Measurements from ENCODE around the gene ANLN.

ANLN gene

DNA sequence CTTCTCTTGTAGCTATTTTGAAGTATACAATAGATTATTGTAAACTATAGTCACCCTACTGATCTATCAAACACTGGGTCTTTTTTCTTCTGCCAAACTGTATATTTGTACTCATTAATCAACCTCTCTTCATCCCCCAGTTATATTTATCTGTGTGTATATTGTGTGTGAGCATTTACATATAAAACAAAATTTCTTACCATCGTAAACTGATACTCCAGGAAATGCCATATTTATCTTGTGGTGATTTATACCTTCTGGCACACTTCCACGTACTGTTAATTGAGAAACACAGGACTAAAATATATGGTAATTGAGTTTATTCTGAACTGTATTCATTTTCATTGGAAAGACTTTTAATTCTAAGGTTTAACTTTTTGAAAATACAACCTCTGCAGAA, 18.9 kb downstream of the ANLN start:
- no peak for DNase-seq (ENCODE audit: low read depth)

DNA sequence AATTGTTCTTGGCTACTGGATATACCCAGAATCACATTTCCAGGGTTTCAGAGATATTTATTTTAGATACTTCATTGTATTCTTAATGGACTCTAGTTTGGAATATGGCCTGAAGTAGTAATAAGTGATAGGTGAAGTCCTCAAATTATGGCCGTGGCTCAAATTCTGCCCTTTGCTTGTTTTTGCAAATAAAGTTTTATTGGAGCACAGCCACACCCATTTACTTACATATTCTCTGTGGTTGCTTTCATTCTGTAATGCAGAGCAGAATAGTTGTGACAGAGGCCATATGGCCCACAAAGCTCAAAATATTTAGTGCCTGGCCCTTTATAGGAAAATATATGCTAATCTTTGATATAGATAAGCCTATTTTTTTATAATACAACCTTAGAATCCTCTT, 19.5 kb downstream of the ANLN start:
- no peak for DNase-seq (ENCODE audit: low read depth)

DNA sequence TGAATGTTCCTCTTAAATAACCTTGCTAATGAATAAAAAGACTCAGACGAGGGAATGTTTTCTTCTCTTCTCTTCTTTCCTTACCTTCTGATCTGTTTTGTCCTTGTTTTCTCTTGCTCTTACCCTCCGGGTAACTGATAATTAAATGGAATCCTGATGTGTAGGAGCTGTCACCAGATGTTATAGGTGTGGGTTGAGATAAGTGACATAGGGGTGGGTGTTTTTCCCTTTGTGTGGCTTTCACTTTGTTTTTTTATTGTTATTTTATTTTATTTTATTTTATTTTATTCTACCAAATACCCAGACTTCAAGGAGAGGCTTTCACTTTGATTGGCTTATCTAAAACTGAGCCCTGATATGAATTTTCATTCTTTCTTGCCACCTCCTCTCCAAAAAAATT, 25.5 kb downstream of the ANLN start:
- no peak for DNase-seq (ENCODE audit: low read depth)

DNA sequence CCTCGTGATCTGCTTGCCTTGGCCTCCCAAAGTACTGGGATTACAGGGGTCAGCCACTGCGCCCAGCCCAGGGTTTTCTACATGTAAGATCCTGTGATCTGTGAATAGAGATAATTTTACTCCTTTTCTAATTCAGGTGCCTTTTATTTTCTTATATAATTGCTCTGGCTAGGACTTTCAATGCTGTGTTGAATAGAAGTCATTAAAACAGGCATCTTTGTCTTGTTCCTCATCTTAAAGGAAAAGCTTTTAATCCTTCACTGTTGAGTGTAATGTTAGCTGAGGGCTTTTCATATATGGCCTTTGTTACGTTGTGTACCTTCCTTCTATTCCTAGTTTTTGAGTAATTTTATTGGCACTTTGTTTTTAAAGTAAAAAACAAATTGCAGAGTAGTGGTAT, 26.6 kb downstream of the ANLN start:
- DNase-seq (ENCODE audit: low read depth): no peak

DNA sequence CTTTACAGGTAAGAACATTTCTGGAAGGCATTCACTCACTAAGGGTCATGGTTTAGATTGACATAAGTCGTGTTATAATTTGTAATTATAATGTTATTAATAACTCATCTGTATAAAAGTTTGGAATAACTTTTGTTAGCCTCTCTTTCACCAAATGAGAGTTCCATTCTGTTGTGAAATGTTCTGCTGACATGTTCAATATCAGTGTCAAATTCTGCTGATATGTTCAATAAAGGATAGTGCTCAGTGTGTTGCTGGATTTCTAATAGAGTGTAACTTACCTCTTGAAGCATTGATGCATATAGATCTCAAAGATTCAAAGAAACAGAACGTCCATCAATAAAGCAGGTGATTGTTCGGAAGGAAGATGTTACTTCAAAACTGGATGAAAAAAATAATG, 30.6 kb downstream of the ANLN start:
- DNase-seq (ENCODE audit: low read depth): no peak

DNA sequence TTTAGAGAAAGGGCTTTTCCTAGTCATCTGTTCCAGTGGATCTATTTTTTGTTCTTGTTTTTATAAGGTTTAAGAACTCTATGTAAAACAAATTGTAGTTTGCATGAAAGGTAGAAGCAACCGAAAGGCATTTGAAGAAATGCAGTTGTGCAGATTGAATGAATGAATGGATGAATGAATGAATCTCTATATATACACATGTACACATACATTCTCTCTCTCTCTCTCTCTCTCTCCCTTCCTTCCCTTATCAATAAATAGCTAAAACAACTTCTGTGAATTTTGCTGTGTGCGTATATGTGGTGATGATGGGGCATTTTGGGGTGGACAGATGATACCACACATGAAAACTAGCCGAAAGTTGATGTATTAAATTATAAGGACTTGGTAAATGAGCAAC, 32.4 kb downstream of the ANLN start:
- no peak for DNase-seq (ENCODE audit: low read depth)

DNA sequence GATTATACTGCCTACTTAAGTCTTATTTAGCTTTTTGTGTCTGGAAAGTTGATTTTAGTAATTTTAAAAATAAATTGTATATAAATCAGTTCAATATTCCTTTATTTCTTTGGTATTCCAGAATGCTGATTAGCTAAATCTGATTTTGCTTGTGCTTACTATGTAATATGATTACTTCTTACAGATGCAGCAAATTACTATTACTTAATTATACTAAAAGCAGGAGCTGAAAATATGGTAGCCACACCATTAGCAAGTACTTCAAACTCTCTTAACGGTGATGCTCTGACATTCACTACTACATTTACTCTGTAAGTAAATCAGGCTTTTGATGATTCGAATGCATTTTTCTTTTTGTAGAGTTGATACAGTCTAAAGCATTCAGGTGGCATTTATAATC, 34.0 kb downstream of the ANLN start:
- DNase-seq (ENCODE audit: low read depth): no peak

DNA sequence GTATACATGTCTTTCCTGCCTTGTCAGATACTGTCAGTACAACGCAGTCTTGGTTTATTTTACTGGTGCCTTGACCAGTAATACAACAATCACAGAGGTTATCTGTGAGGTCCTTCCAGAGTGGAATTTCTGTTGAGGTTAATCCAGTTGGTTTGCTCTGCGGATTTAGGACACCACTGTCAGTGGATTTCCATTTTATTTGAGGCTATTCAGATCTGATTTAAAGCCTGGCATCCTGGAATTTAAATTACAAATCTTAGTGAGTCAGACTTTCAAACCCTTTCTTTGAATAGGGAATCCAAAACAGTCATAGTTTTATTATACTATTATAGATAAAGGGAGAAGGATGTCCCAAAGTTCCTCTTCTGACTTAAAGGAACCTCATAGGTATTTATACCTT, 40.5 kb downstream of the ANLN start:
- DNase-seq (ENCODE audit: low read depth): no peak

DNA sequence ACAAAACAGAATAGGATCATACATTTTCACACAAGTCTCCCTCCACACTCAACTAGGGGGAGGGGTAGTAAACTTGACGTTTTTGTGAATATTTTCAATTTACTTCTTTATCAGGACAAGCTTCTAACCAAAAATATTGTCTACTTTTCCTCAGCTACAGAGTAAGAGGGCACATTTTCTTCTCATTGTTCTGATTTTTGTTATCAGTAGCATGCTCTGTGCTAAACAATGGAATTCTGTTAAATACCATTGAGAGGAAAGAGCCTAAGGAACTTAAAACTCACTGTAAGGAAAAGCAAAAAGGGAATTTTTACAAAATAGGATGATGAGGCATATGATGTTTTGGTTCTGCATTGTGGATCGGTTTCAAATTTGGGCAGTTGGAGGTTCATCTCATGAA, 41.2 kb downstream of the ANLN start:
- no peak for DNase-seq (ENCODE audit: low read depth)

DNA sequence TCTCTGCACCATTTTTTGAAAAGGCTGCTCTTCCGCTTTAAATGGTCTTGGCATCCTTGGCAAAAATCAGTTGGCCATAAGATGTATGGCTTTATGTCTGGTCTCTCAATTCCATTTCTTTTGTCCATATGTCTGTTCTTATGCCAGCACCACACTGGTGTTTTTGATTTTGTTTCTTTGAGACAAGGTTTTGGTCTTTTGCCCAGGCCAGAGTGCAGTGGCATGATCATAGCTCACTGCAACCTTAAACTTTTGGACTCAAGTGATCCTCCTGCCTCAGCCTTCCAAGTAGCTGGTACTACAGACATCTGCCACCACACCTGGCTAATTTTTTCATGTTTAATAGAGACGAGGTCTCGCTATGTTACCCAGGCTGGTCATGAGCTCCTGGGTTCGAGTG, 48.5 kb downstream of the ANLN start:
- DNase-seq (ENCODE audit: low read depth): no peak

DNA sequence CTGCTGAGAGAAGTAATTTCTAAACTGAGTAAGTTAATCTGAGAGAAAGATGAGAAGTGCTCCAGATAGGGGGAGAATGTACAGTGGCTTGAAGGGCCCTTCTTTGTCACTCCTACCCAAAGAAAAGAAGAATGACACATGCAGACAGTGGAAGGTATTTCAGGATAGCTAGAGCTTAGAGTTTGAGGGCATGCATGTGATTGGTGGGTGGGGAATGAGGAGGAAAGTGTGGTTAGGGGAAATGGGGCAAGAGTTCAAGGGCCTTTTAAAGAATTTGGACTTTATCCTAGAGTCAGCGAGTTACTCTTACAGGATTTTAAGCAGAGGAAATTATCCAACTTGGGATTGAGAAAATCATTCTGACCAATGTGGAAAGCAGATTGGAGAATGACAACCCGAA, 50.0 kb downstream of the ANLN start:
- no peak for DNase-seq (ENCODE audit: low read depth)

DNA sequence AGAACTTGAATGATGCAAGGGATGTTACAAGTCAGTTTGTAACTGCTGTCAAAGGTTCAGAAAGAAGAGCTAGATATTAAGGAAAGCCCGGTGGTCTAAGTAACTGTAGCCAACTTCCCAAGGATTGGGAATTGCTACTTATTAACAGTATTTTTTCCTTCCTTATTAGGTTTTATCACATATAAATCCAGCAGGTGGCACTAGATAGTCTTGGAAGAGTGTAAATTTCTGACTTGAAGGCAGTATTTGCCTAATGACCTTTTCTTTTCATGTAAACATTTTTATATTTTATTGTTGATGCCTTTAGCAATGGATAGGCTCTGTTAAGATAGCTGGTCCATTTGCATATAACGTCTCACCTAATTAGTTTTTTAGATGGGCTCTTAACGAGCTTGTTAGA, 51.2 kb downstream of the ANLN start:
- no peak for DNase-seq (ENCODE audit: low read depth)

DNA sequence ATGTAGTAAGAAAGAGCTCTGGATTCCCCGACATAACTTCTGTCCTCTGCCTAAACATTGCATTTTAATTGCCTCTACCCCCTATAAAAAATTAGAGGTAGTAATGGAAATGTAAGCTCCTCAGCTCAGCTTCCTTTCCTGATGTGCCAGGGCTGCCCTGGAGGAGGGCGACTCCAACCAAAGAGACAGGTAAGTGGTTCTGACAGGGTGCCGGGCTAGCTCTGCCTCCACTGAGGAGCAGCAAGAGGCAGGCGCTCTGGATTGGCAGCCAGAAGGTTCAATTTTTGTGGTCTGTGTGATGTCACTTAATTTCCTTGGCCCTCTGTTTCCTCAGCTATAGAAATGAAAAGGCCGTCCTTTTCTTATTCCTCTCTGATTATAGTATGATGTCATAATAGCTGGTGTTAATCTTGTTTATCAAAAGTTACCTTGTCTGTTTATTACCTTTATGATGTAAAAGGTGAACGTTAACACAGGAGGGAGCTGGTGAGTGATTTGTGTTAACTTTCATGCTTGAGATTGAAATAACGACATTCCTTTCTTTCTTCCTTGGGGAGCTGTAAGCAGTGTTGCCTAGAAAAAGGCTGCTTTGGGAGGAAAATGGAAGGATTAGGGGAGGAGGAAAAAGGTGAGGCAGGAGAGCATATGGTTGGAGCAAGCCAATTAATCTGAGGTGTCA, 51.8 kb downstream of the ANLN start:
- no peak for DNase-seq (ENCODE audit: low read depth)

DNA sequence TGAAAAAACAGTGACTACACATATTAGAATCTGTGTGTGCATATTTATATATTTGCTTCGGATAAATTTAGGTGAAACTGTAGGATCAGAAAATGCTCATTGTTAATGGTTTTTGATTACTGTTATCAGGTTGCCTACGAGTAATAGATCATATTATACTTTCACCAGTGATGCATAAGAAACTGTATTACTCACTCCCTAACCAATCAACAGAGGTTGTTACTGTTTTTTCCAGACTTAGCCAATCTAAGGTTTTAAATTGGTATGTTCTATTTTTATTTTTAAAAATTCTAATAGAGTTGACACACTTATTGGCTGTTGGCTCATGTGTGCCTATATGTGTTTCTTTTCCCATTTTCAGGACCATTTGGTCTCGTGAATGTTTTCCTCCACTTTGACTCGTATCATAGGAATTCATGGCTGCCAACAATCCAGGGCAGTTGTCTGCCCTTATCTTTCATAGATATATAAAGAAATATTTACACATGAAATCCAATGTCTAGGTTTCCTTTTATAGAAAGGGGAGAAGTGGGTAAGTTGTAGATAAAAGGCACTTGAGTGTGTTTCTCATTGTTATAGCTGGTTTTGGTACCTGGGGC, 59.2 kb downstream of the ANLN start:
- no peak for DNase-seq (ENCODE audit: low read depth)

DNA sequence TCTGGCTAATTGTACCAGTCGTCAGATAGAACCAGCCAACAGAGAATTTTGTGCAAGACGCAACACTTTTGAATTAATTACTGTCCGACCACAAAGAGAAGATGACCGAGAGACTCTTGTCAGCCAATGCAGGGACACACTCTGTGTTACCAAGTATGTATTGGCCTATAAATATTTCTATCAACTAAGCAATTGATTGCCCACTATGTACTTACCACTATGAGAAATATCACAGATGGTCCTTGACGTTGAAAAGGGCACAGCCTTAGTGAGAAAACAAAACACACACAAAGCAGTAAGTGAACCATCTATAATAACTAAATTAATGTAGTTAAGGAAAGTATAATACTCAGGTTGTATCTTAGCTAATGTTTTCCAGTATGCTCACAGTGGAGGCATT, 60.0 kb downstream of the ANLN start:
- DNase-seq (ENCODE audit: low read depth): no peak

DNA sequence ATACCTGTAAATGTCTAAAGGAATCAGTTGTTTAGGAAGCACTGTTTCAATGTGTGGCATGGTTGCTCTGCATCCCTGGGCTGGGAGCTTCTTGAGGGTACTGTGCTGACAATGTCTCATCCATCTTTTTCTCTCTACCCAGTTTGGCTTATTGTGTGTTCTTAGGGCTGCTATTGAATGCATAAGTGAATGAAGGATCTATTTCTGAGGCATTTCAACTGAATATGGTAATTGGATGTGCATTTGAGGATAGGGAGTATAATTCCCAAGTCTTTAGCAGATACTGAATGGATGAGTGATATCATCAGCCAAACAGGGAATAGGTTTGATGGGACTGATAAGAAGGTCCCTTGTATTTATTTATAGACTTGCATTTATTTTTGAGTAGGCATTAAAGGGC, 64.1 kb downstream of the ANLN start:
- no peak for DNase-seq (ENCODE audit: low read depth)

DNA sequence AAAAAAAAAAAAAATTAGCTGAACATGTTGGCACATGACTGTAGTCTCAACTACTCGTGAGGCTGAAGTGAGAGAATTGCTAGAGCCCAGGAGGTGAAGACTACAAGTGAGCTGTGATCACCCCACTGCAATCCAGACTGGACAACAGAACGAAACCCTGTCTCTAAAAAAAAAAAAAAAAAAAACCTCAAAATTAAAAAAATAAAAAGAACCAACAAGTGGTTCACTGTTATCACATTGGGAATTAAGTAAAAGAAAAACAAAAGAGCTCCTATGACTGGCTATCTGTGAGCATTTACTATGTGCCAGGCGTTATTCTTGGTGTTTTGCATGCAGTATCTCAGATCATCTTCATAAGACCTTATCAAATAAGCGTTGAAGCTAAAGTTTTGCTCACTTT, 66.0 kb downstream of the ANLN start:
- DNase-seq (ENCODE audit: low read depth): no peak

DNA sequence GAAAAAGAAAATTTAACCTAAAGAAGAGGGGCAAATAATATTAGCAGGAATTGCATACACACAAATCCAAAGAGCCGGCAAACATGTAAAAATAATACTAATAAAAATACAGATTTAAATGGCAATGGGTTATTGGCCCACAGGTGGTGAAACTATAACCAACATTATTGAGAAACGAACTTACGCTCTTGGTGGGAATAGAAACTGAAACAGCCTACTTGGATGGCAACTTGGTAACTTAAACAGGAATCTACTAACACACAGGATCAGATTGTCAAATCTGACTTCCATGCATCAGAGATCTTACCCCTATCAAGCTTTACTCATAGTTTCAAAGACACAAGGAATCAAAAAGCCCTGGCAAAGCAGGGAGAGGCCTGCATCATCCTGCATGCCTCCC, 66.5 kb downstream of the ANLN start:
- DNase-seq (ENCODE audit: low read depth): no peak

DNA sequence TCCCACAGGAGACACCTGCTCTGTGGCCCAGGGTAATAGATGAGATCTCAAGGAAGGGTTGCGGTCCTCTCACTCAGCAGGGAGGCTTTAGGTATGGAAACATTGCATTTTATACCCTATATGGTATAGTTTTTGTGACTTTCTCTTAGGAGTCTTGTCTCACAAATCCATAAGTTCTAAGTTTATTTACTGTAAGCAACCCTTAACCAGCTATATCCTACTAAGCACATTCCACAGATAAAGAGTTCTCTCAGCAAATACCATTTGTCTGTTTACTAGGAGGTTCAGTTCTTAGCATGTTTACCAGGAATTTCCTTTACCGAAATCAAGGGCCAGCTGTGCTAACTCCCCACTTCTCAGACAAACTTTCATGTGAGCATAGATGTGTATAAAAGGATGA, 66.9 kb downstream of the ANLN start:
- no peak for DNase-seq (ENCODE audit: low read depth)

DNA sequence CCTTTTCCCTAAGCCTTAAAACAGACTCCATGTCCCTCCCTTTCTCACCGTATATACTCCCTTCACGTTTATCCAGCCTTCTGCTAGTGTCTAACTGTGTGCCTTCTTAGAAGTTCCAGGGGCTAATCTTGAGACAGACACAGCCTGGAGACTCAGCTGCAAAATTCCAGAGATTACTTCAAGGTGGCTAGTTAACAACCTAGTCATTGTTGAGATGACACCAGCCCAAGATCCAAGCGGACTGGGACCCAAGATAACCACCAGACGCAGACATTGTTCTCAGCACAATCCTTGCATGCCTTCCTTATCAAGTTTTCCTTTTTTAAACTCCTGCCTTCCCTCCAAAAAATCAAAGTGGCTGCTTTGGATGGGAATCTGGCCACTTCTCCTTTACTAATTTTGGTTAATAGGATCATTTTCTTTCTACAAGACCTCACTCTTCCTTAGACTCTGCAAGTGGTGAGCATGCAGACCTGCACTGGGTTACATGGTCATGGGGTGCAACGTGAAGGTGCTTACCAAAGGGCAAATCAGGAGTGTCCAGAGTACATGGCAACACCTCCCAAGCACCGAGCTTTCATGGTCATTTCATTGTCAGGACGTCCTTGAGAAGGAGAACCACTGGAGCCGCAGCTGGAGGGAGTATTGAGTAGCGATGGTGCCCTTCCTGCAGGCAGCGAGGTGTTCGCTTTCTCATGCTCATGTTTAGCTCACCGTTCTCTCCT, 69.7 kb downstream of the ANLN start:
- DNase-seq (ENCODE audit: low read depth): no peak

DNA sequence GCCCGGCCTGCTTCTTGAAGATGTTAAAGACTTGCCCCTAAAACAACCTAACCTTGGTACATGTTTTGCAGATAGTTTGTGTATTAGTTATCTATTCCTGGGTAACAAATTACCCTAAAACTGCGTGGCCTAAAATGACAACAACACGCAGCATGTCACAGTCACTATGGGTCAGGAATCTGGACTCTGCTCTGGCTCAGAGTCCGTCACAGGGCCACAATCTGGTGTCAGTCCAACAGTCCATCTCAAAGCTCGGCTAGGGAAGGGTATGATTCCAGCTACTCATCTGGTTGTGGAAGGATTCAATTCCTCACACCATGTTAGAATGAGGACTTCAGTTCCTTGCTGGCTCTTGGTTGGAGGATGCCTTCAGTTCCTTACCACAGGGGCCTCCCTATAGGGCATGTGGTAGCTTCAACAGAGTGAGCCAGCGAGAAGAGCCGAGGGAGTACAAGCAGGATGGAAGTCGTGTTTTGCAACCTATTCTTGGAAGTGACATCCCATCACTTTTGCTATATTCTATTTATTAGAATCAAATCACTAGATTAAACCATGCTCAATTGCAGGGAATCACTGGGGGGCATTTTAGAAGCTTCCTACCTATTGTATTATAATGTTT, 71.3 kb downstream of the ANLN start:
- DNase-seq (ENCODE audit: low read depth): no peak

DNA sequence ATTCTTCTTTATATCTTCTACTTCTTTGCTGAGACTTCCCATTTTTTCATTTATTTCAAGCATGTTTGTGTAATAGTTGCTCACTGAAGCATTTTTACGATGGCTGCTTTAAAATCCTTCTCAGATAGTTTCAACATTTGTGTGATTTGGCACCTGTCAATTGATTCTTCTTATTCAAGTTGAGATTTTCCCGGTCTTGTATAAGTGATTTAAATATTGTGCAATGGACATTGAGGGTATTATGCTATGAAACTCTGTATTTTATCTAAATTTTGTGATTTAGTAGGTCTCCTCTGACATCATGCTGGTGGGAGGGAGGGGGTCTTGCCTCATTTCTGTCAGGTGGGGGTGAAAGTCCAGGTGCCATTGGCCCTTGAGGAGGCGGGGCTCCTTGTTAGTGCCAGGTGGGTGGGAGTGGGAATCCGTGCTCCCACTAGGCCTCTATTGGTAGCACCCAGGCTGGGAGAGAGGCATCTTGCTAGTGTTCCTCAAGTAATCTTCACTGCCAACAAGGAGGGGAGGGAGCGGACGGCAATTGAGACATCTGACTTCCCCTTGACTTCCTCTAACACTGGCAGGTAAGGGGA, 73.0 kb downstream of the ANLN start:
- DNase-seq (ENCODE audit: low read depth): no peak

DNA sequence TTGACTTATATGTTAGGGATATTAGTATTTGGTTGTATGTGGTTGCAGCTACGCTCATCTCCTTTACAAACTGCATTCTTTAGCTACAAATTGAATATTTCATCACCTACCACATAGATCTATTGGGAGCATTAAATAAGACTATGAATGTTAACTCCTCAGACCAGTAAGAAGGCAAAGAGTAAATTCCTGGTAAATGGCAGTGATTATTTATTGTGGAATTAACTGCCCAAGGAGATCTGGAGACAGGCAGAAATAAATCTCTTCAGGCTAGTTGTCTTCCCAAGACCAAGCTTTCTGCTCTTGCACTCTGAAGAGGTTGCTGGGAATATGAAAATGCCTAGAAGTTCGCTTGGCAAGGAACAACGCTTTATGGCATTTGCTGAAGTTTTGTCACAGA, 74.6 kb downstream of the ANLN start:
- DNase-seq (ENCODE audit: low read depth): no peak
